ENCODE measurements around the gene SYPL1.

GRCh38 chr7:106052681-106053080, 59.4 kb downstream of the SYPL1 start:
- TF ChIP-seq EZH2phosphoT487 (IDR thresholded peaks at IDR 0.05; ENCODE audit: borderline replicate concordance, low read length): no peak
- no peak for TF ChIP-seq CTCF (IDR thresholded peaks at IDR 0.05; ENCODE audit: low read depth, low read length, poor library complexity, severe bottlenecking)

Data from DOHH2 (cell line).